Measurements from ENCODE around the gene C16orf74. TPM values are rescaled to one million over a fixed set of nuclear protein-coding genes. Genes with fewer than 3 reads are reported as not detected.

The C16orf74 gene
- total and polyA plus RNA-seq, 2 donors (not counting 1 experiment from before 2014, with no cell fraction given), result 73.0 to 83.3 TPM

GRCh38 chr16:85759136-85759535 lies 8.2 kb upstream of the C16orf74 start:
- Histone ChIP-seq H3K27ac (ENCODE audit: low read length in 2 of 2) (peak overlapping the region; percentile 88 to 94), H3K9me3 (ENCODE audit: control extremely low read depth in 1 of 3, control insufficient read depth in 2 of 3, insufficient read depth in 1 of 3, low read length in 2 of 3) (peaks cover 0 to 21% (median 7%) of the 10 kb centered on the region in 3 donors), H3K79me2 (ENCODE audit: control insufficient read depth, insufficient read depth, low read length) (no peaks in the 10 kb centered on the region), H3K27me3 (replicated peaks in 1 of 4; ENCODE audit: control extremely low read depth in 1 of 4, control insufficient read depth in 3 of 4, insufficient read depth in 4 of 4, low read length in 3 of 4) (no peaks in the 10 kb centered on the region), H3K36me3 (replicated peaks in 1 of 2; ENCODE audit: control extremely low read depth in 1 of 2, control insufficient read depth in 1 of 2, extremely low read depth in 1 of 2, insufficient read depth in 2 of 2, low read length in 1 of 2) (no peaks in the 10 kb centered on the region), H3K4me2 (replicated peaks; ENCODE audit: low read depth, low read length, poor library complexity, severe bottlenecking) (peak overlapping the region; percentile 76), H2AFZ (ENCODE audit: insufficient read depth, low read depth, low read length, poor library complexity, severe bottlenecking) (no peak overlapping the region), H3K4me3 (ENCODE audit: control extremely low read depth in 1 of 5, extremely low read depth in 1 of 5, insufficient read depth in 1 of 5, low read depth in 2 of 5, low read length in 4 of 5) (peak overlapping the region in 4 of 5 experiments; percentile 8 to 49 (median 22)), H3K9ac (ENCODE audit: low read length) (peak overlapping the region; percentile 59), H4K20me1 (ENCODE audit: control insufficient read depth, insufficient read depth, low read length, poor library complexity, severe bottlenecking) (no peaks in the 10 kb centered on the region), H3K4me1 (ENCODE audit: control insufficient read depth in 2 of 2, insufficient read depth in 2 of 2, low read length in 2 of 2) (peaks cover 82 to 89% of the 10 kb centered on the region in 2 donors)
- no peak for TF ChIP-seq CTCF (IDR thresholded peaks at IDR 0.05)
- no peak for TF ChIP-seq EZH2 (IDR thresholded peaks at IDR 0.05; ENCODE audit: borderline replicate concordance, insufficient read depth, low read depth, low read length, poor library complexity, severe bottlenecking)
- Mint-ChIP-seq H3K4me3 (peak overlapping the region; percentile 70), H3K27me3 (no peaks in the 10 kb centered on the region), H3K9me3 (ENCODE audit: insufficient read depth) (peaks cover 3% of the 10 kb centered on the region), H3K27ac (peak overlapping the region; percentile 100), H3K4me1 (peaks cover 67% of the 10 kb centered on the region)
- ATAC-seq (ENCODE audit: low read depth), result peak; percentile 19
- peak; percentile 89 for DNase-seq
- intact Hi-C loops (cut with micrococcal nuclease), result loop anchor here (1.0 to 5.0 kb wide), 6 partner anchors 9 to 228 kb away; no protein-coding TSS in a partner anchor
- ChIA-PET CTCF (interaction anchor here (0.8 to 5.7 kb wide), 19 partner anchors 10 to 369 kb away, joined by 3 to 77 read pairs (median 7); partner anchors contain the start of gene GINS2), POLR2A (interaction anchor here (0.6 to 3.0 kb wide), 5 partner anchors 8 to 308 kb away, joined by 3 to 22 read pairs (median 5); partner anchors contain the start of gene C16orf74)
- WGBS (ENCODE audit: insufficient coverage), result 0% methylated on average over 7 of the region's 16 CpGs

- POLR2A ChIA-PET, result interaction anchor here (0.6 to 1.9 kb wide), 4 partner anchors 22 to 1176 kb away, joined by 3 to 12 read pairs (median 8); partner anchors contain the start of gene GSE1
- peak overlapping the region; percentile 92 for H3K4me2 ChIP-seq (replicated peaks; ENCODE audit: low read depth, low read length, poor library complexity, severe bottlenecking)
These were observed 6.5 kb upstream of the C16orf74 start for GRCh38 chr16:85757341-85757822.

More at GRCh38 chr16:85757341-85757822, 6.5 kb upstream of the C16orf74 start:
- H3K79me2 ChIP-seq (ENCODE audit: control insufficient read depth, insufficient read depth, low read length), result no peaks in the 10 kb centered on the region
- CTCF ChIA-PET, result interaction anchor here (1.0 to 2.1 kb wide), 7 partner anchors 21 to 230 kb away, joined by 3 to 17 read pairs (median 6); no protein-coding TSS in a partner anchor
- 0% methylated on average over 3 of the region's 7 CpGs for WGBS (ENCODE audit: insufficient coverage)
- peaks cover 0 to 21% (median 7%) of the 10 kb centered on the region in 3 donors for H3K9me3 ChIP-seq (ENCODE audit: control extremely low read depth in 1 of 3, control insufficient read depth in 2 of 3, insufficient read depth in 1 of 3, low read length in 2 of 3)
- peaks cover 82% of the 10 kb centered on the region for H3K4me1 Mint-ChIP-seq
- DNase-seq (peak; percentile 78), ATAC-seq (ENCODE audit: low read depth) (peak; percentile 18)
- TF ChIP-seq CTCF (IDR thresholded peaks at IDR 0.05) (no peak), EZH2 (IDR thresholded peaks at IDR 0.05; ENCODE audit: borderline replicate concordance, insufficient read depth, low read depth, low read length, poor library complexity, severe bottlenecking) (no peak)
- H3K4me3 Mint-ChIP-seq, result peak overlapping the region; percentile 93
- H3K27ac ChIP-seq (ENCODE audit: low read length in 2 of 2), result peak overlapping the region; percentile 94 to 98
- H2AFZ ChIP-seq (ENCODE audit: insufficient read depth, low read depth, low read length, poor library complexity, severe bottlenecking), result no peak overlapping the region
- peaks cover 94 to 100% of the 10 kb centered on the region in 2 donors for H3K4me1 ChIP-seq (ENCODE audit: control insufficient read depth in 2 of 2, insufficient read depth in 2 of 2, low read length in 2 of 2)
- H3K36me3 ChIP-seq (replicated peaks in 1 of 2; ENCODE audit: control extremely low read depth in 1 of 2, control insufficient read depth in 1 of 2, extremely low read depth in 1 of 2, insufficient read depth in 2 of 2, low read length in 1 of 2), result no peaks in the 10 kb centered on the region
- H3K9ac ChIP-seq (ENCODE audit: low read length), result peak overlapping the region; percentile 60
- H3K27me3 ChIP-seq (replicated peaks in 1 of 4; ENCODE audit: control extremely low read depth in 1 of 4, control insufficient read depth in 3 of 4, insufficient read depth in 4 of 4, low read length in 3 of 4), result no peaks in the 10 kb centered on the region
- peak overlapping the region; percentile 100 for H3K27ac Mint-ChIP-seq
- H3K4me3 ChIP-seq (ENCODE audit: control extremely low read depth in 1 of 5, extremely low read depth in 1 of 5, insufficient read depth in 1 of 5, low read depth in 2 of 5, low read length in 4 of 5), result peak overlapping the region in 1 of 5 experiments; percentile 58
- no peaks in the 10 kb centered on the region for H4K20me1 ChIP-seq (ENCODE audit: control insufficient read depth, insufficient read depth, low read length, poor library complexity, severe bottlenecking)
- H3K9me3 Mint-ChIP-seq (ENCODE audit: insufficient read depth), result peaks cover 3% of the 10 kb centered on the region
- intact Hi-C loops (cut with micrococcal nuclease), result loop anchor here (1.0 to 5.0 kb wide), 5 partner anchors 22 to 230 kb away; partner anchors contain the start of genes COX4I1 and EMC8
- no peaks in the 10 kb centered on the region for H3K27me3 Mint-ChIP-seq

Data from B cell (primary cell).